ENCODE data around the gene HIPK4.
"Not testable (repeated sequence)": the region's sequence is repeated elsewhere in the genome, so short reads cannot be mapped to it uniquely, and the experiment has no call there.

The HIPK4 gene

DNA sequence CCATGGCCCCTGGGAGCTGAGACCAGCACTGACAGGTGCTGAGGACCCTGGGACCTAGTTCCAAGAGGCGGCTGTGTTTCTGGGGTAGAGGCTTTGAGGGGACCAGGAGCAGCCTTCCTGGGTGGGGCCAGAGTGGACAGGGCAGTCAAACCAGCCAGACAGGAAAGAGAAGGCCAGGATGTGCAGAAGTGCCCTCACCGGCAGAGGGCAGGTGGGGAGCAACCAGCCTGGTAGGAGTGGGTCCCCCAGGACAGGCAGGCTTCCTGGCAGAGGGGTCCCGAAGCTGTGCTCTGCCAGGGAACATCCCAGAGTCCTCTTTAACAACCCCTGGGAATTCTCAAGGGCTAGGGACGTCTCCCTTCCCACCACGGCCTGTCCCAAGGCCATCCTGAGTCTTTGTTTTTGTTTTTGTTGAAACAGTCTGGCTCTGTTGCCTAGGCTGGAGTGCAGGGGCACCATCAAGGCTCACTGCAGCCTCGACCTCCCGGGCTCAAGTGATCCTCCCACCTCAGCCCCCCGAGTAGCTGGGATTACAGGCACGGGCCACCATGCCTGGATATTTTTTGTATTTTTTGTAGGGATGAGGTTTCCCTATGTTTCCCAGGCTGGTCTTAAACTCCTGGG lies 3.0 kb upstream of the HIPK4 start:
- DNase-seq, result no peak

DNA sequence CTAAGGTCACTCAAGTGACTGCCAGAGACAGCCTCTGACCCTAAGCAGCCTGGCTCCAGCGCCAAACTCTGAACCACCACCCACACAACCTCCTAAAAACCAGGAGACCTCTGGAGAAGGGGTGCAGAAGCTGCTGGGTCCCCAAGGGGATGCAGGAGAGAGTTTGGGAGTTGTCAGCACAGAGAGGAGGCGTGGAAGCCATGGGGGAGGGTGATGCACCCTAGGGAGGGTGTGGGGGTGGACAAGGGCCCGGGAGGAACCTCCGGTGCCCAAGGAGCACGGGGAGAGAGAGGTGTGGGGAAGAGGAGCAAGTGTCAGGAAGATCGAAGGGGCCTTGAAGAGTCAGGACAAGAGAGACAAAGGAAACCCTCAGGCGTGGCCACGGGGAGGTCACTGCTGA lies 2.1 kb upstream of the HIPK4 start:
- no peak for DNase-seq

DNA sequence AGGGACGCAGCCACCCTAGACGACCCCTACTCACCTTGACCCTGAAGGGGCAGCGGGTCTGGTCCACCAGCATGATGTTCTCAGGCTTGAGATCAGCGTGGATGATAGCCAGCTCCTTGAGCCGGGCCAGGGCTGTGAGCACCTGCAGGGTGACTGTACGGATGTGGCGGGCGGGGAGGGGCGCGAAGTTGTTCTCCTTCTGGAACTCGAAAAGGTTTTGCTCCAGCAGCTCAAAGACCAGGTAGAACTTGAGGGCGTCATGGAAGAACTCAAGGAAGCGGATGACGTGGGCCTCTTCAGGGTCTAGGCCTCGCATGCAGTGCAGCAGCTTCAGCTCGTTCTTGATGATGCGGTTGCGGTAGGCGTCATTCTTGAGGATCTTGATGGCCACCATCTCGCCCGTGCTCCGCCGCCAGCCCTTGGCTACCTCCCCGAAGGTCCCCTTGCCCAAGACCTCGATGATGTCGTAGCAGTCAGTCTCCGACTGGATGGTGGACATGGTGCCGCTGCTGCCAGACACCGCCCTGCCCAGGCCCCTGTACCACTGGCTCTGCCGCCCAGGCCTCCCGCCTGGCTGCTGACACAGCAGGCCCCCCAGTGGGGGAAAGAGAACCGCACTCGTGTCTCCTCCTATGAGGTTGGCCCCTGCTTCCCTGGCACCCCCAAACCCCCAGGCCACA lies 437 bp downstream of the HIPK4 start:
- DNase-seq, result no peak

DNA sequence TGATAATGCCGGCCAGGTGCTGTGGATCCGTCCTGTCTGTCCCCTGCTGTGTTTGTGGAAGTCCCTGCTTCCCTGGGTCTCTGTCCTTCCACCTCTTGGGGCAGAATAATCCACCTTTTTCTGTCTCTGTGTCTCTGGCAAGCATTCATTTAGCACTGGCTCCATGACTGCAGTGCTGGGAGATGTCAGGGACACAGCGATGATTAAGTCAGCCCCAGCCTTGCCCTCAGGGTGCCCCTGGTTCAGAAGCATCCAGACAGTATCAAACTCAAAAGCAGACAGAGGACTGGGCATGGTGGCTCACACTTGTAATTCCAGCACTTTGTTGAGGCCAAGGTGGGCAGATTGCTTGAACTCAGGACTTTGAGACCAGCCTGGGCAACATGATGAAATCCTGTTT lies 1.5 kb downstream of the HIPK4 start:
- DNase-seq, result no peak

- no peak for DNase-seq
These were observed 2.8 kb downstream of the HIPK4 start for GRCh38 chr19:40387155-40387554.

DNA sequence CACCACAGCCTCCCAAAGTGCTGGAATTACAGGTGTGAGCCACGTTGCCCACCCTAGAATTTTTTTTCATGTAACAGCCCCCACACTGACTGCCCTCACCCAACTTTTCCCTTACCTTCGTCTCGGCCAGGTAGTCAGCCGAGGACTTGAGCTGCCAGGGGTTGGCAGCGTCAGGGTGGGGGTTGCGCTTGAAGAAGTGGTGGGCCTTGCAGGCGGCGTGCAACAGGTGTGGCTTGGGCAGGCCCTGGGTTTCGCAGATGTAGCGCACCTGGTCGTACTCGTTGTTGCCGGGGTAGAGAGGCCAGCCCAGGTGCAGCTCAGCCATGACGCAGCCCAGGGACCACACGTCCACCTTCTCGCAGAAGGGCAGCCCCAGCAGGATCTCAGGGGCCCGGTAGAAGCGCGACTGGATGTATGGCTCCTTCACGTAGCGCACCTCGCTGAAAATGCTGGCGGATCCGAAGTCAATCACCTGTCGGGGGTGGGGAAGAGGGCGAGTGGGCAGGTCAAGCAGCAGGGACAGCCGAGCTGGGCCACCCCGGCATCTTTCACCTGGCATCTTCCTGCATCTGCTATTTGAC lies 6.2 kb downstream of the HIPK4 start:
- no peak for DNase-seq

DNA sequence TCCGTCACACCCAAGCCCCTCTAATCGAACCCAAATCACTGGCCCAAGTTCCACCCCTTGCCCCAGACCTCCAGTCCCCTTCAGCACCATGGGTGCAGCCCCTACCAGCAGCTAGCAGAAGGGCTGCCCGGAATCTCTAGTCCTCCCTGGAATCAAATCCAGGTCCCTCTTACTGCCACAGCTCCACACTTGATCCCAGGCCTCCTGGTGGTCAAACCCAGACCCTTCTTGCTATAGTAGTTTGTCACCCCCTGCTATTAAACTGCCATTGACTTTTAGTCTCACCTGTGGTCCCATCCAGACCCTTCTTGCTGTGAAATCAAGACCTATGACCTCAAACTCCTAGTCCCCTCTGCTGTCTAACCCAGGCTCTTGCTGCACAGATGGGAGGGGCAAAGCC lies 8.7 kb downstream of the HIPK4 start:
- no peak for DNase-seq

- no peak for DNase-seq
These were observed 9.6 kb downstream of the HIPK4 start for GRCh38 chr19:40380199-40381037.

- no peak for DNase-seq
These were observed 10.4 kb downstream of the HIPK4 start for GRCh38 chr19:40379446-40380198.

GRCh38 chr19:40378509-40378908 lies 11.5 kb downstream of the HIPK4 start:
- DNase-seq, result no peak

GRCh38 chr19:40377876-40378385 lies 12.1 kb downstream of the HIPK4 start:
- no peak for DNase-seq

DNA sequence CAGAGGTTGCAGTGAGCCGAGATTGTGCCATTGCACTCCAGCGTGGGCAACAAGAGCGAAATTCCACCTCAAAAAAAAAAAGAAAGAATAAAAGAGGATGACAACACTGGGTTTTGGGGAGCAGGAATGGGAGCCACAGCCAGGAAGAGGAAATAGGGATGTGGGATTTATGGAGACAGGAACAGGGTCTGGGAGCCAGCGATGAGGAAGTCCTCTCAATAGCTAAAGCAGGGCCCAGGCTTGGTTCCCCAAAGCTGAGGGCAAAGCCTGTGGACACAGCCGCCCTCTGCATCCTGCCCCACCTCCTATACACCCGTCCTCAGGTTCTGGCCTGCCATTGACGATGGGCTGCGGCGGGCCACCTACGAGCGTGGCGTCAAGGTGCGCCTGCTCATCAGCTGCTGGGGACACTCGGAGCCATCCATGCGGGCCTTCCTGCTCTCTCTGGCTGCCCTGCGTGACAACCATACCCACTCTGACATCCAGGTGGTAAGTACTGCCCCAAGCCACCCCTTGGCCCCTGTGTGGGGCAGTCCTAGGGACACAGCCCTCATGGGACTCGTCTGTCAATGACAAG lies 13.6 kb downstream of the HIPK4 start:
- DNase-seq, result no peak

GRCh38 chr19:40374084-40374483 lies 15.9 kb downstream of the HIPK4 start:
- no peak for DNase-seq

DNA sequence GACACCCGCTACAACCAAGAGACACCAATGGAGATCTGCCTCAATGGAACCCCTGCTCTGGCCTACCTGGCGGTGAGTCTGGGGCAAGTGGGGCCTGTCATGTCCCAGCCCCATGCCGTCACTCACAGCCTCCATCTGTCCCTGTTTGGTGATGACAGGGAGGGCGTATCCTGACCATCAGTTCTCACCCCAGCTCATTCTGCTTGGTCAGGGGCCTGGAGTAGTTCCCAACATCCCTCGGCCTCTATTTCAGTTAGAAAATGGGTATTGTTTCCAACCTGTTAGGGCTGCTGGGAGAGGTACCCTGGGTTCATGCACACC lies 18.2 kb downstream of the HIPK4 start:
- DNase-seq, result no peak

DNA sequence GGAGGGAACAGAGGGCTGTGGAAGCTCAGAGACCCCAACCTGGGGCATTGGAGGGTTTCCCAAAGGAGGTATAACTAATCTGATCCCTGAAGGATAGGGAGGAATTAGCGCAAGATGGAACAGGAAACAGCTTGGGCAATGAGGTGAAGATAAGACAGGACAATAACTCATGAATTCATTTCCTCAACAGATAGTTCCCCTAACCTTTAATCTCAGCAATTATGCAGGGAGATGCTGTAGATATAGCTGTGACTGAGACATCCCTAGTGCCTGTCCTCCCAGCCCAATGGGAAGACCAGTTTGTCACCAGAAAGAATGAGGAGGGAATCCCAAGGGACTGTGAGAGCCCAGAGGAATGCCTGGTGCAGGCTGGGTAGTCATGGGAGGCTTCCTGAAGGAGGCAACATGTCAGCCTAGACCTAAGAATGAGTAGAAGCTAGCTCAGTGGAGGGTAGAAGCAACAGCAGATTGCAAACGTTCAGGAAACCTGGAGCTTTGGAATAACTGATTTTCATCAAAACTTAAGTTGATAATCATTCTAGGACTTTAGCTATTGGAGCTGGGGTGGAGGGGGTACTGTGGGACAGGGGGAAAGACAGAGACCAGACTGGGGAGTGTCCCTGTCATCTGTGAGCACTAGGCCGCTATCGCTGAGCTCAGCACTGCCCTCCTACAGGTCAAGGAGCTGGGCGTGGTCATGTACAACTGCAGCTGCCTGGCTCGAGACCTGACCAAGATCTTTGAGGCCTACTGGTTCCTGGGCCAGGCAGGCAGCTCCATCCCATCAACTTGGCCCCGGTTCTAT lies 18.8 kb downstream of the HIPK4 start:
- DNase-seq, result no peak

- not testable (repeated sequence) for DNase-seq
These were observed 19.7 kb downstream of the HIPK4 start for GRCh38 chr19:40370253-40370652.

DNA sequence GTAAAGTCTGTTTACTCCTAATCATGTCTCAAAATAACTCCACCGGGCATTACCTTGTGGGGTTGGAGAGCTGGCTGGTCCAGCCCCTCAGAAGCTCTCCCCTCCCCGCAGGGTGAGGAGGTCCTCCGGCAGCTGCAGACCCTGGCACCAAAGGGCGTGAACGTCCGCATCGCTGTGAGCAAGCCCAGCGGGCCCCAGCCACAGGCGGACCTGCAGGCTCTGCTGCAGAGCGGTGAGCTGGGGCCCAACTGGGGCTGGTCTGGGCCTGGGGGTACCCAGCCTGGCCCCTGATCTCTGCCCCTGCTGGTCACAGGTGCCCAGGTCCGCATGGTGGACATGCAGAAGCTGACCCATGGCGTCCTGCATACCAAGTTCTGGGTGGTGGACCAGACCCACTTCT lies 20.2 kb downstream of the HIPK4 start:
- no peak for DNase-seq

DNA sequence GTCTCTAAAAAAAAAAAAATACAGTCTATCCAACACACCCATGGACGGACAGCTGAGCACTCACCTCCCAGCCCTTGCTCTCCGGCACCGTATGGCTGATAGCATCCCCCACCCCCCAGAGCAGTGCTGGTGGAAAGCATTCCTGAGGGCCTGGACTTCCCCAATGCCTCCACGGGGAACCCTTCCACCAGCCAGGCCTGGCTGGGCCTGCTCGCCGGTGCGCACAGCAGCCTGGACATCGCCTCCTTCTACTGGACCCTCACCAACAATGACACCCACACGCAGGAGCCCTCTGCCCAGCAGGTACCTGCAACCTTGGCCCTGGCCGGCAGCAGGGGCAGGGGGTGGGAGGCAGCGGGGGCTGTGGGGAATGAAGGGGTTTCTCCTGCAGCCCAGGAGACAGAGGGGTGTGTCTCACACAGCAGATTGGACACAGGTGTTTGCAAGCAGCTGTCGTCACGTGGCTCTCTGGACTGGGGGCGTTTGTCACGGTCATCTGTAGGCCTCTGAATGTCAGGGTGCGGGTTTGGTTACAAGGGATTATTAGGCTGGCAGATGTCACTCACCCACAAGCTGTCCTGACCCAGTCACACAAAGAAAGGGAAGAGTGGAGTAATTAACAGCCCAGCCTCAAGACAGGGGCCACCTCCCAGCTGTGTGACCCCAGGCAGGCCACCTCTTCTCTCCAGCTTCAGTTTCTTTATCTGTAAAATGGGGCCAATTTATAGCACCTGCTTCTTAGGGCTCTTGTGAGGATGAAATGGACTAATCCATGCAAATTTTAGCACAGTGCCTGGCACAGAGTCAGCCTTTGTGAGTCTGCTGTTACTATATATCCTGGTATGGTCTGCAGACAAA lies 22.2 kb downstream of the HIPK4 start:
- no peak for DNase-seq

DNA sequence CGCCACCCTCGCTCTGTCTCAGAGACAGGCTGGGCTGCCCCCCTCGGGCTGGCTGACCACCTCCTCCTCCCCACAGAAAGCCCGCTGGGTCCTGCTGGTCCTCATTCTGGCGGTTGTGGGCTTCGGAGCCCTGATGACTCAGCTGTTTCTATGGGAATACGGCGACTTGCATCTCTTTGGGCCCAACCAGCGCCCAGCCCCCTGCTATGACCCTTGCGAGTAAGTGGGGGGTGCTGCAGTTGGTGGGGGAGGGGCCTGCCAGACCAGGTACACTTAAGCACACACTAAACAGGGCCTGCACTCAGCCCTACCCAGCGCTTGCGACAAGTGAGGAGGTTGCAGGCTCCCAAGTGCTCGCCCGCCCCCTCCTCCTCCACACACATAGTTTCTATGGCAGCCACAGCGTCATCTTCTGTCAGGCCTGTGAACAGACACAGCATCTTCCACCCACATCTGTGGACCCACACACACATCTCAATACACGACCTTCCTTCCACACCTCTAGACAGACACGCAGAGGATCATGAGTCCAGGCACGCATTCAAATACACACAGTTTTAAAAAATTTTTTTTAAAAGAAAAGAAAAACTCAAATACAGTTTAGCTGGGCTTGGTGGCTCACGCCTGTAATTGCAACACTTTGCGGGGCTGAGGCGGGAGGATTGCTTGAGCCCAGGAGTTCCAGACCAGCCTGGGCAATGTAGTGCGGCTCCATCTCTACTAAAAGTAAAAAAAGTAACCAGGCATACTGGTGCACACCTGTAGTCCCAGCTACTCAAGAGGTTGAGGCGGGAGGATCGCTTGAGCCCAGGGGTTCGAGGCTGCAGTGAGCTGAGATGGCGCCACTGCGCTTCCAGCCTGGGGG lies 23.1 kb downstream of the HIPK4 start:
- DNase-seq, result no peak
